AG10803 (cell line): ENCODE measurements around the gene GRIK3.
"Not testable (repeated sequence)": the region's sequence is repeated elsewhere in the genome, so short reads cannot be mapped to it uniquely, and the experiment has no call there.

ENCODE experiments used
- DNase-seq: peaks from one replicate; pipeline ENCODE4 v3.0.0; 2010; ENCODE audit warnings: low read depth
- H3K4me3 ChIP-seq: 2 replicates; pipeline ENCODE4 v1.5.1; 2011; ENCODE audit warnings: mild to moderate bottlenecking, low read length, control low read depth
- TF ChIP-seq, protein P1 (sequence below): conservative IDR thresholded peaks from 2 replicates; pipeline ENCODE4 v1.5.1; 2011; ENCODE audit warnings: mild to moderate bottlenecking, low read length, control low read depth, inconsistent platforms

GRIK3 gene

GRCh38 chr1:36912365-36912865, 121.9 kb downstream of the GRIK3 start:
- TF ChIP-seq, protein P1, sequence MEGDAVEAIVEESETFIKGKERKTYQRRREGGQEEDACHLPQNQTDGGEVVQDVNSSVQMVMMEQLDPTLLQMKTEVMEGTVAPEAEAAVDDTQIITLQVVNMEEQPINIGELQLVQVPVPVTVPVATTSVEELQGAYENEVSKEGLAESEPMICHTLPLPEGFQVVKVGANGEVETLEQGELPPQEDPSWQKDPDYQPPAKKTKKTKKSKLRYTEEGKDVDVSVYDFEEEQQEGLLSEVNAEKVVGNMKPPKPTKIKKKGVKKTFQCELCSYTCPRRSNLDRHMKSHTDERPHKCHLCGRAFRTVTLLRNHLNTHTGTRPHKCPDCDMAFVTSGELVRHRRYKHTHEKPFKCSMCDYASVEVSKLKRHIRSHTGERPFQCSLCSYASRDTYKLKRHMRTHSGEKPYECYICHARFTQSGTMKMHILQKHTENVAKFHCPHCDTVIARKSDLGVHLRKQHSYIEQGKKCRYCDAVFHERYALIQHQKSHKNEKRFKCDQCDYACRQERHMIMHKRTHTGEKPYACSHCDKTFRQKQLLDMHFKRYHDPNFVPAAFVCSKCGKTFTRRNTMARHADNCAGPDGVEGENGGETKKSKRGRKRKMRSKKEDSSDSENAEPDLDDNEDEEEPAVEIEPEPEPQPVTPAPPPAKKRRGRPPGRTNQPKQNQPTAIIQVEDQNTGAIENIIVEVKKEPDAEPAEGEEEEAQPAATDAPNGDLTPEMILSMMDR, result no peak
- no peak overlapping the region for H3K4me3 ChIP-seq
- no peak for DNase-seq

GRCh38 chr1:36911561-36912364, 122.6 kb downstream of the GRIK3 start:
- TF ChIP-seq, protein P1, result no peak
- DNase-seq, result no peak
- H3K4me3 ChIP-seq, result no peak overlapping the region

- DNase-seq, result no peak
- TF ChIP-seq, protein P1, result no peak
- no peak overlapping the region for H3K4me3 ChIP-seq
Measured at GRCh38 chr1:36910886-36911540, 123.3 kb downstream of the GRIK3 start.

DNA sequence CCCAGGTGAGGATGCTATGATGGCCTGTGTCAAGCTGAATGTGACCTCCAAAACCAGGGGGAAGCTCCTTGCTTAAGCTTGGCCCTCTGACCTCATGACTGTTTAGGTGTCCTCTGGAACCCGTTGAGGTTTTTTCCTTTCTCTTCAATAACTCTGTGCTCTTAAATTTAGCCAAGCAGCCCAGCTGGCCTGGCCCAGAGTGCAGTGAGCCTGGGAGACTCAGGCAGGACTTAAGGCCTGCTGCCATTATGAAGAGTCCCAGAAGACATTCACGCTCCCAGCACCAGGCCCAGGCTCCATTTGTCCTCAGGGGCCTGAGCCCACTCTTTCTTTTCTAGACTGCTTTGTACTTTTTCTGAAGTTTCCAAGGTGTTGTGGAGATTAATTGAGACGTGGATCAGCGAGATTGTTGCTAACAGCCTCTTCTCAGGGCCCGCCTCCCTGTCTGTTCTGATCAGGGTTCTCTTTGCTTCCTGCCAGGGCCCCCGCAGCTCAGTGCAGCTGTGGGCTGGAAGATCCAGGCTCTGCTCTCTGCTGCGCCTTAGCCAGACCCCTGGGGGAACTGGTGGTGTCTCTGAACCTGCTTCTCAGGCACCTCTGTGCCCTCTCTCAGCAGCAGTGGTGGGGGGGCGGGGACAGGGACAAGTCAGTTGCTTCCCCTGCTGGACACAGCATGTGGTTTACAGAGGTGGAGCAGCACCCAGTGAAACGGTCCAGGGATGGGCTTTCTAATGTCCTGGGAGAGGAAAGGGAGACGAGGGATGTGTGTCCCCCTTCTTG, 124.2 kb downstream of the GRIK3 start:
- no peak for DNase-seq
- no peak overlapping the region for H3K4me3 ChIP-seq
- TF ChIP-seq, protein P1, result no peak

- DNase-seq, H3K4me3 ChIP-seq: not testable (repeated sequence)
Measured at GRCh38 chr1:36909359-36909758, 125.0 kb downstream of the GRIK3 start.

DNA sequence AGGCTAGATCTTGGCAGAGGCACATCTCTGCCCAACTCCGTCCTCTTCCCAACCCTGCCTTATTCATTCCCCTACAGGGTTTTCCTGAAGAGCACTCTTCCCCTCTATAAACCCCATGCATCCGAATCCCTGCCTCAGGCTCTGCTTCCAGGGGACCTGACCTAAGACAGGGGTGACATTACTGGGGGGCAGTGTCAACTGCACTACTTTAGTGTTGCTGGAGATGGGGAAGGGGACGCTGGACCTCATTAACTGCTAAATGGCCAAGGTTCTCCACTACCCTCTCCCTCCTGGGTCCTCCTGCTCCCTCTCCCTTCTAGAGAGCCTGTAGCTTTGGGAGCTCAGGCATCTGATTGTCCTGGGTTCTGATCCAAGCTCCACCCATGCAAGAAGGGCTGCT, 126.2 kb downstream of the GRIK3 start:
- TF ChIP-seq, protein P1, result no peak
- H3K4me3 ChIP-seq, result no peak overlapping the region
- no peak for DNase-seq

GRCh38 chr1:36906555-36906954, 127.8 kb downstream of the GRIK3 start:
- TF ChIP-seq, protein P1, result no peak
- H3K4me3 ChIP-seq, result no peak overlapping the region
- no peak for DNase-seq
